ENCODE measurements around the gene BCL2.

- TF ChIP-seq YY1 (IDR thresholded peaks at IDR 0.05; ENCODE audit: low read depth) (no peak), CREB1 (IDR thresholded peaks at IDR 0.05; ENCODE audit: low read depth) (no peak), TEAD4 (IDR thresholded peaks at IDR 0.05) (no peak), FOXM1 (IDR thresholded peaks at IDR 0.05; ENCODE audit: borderline replicate concordance, low read depth) (no peak), TAF1 (IDR thresholded peaks at IDR 0.05; ENCODE audit: low read depth) (no peak), EP300 (IDR thresholded peaks at IDR 0.05; ENCODE audit: borderline replicate concordance) (no peak), RAD21 (IDR thresholded peaks at IDR 0.05; ENCODE audit: low read depth) (no peak), EGR1 (IDR thresholded peaks at IDR 0.05) (no peak), ZBTB7A (IDR thresholded peaks at IDR 0.05; ENCODE audit: low read depth) (no peak)
Observed at GRCh38 chr18:63191413-63191812, 128.2 kb downstream of the BCL2 start.

Measured in Ishikawa (cell line).